ENCODE results near the gene PMPCA. TPM values are rescaled to one million over a fixed set of nuclear protein-coding genes. Genes with fewer than 3 reads are reported as not detected.

The PMPCA gene
- total and polyA plus RNA-seq, 4 donors: 27.0 to 75.6 (median 41.6) TPM

DNA sequence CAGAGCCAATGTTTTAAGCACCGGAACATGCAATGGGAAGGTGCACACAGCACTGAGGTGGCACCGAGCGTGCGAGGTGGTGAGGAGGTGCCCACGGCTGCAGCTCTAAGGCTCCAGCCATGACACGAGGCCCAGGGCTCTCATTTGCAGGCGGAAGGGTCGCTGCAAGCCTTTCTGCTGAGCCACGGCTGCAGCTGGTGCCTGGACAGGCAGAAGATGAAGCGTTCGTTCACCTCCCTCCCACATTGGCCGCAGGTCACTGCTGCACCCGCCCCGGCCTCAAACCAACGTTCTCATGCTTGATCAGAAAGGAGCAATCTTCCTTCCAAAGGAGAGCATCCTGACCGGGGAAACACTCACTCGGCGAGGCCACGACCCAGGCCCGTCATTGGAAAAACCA is 33.6 kb downstream of the PMPCA start:
- no peaks in the 10 kb centered on the region for H3K27me3 ChIP-seq (ENCODE audit: control insufficient read depth in 4 of 4, insufficient read depth in 4 of 4, low read length in 3 of 4)
- TF ChIP-seq, protein P1, sequence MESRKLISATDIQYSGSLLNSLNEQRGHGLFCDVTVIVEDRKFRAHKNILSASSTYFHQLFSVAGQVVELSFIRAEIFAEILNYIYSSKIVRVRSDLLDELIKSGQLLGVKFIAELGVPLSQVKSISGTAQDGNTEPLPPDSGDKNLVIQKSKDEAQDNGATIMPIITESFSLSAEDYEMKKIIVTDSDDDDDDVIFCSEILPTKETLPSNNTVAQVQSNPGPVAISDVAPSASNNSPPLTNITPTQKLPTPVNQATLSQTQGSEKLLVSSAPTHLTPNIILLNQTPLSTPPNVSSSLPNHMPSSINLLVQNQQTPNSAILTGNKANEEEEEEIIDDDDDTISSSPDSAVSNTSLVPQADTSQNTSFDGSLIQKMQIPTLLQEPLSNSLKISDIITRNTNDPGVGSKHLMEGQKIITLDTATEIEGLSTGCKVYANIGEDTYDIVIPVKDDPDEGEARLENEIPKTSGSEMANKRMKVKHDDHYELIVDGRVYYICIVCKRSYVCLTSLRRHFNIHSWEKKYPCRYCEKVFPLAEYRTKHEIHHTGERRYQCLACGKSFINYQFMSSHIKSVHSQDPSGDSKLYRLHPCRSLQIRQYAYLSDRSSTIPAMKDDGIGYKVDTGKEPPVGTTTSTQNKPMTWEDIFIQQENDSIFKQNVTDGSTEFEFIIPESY (IDR thresholded peaks at IDR 0.05): no peak
- TF ChIP-seq GABPA (IDR thresholded peaks at IDR 0.05 in 1 of 2, conservative IDR thresholded peaks at IDR 0.05 in 1 of 2) (no peak), FOXA1 (IDR thresholded peaks at IDR 0.05) (no peak), SP1 (IDR thresholded peaks at IDR 0.05) (no peak), HNF4G (IDR thresholded peaks at IDR 0.05) (no peak), RXRA (IDR thresholded peaks at IDR 0.05) (no peak)
- TF ChIP-seq, protein P2, sequence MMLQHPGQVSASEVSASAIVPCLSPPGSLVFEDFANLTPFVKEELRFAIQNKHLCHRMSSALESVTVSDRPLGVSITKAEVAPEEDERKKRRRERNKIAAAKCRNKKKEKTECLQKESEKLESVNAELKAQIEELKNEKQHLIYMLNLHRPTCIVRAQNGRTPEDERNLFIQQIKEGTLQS (IDR thresholded peaks at IDR 0.05): no peak
- TF ChIP-seq, protein P3, sequence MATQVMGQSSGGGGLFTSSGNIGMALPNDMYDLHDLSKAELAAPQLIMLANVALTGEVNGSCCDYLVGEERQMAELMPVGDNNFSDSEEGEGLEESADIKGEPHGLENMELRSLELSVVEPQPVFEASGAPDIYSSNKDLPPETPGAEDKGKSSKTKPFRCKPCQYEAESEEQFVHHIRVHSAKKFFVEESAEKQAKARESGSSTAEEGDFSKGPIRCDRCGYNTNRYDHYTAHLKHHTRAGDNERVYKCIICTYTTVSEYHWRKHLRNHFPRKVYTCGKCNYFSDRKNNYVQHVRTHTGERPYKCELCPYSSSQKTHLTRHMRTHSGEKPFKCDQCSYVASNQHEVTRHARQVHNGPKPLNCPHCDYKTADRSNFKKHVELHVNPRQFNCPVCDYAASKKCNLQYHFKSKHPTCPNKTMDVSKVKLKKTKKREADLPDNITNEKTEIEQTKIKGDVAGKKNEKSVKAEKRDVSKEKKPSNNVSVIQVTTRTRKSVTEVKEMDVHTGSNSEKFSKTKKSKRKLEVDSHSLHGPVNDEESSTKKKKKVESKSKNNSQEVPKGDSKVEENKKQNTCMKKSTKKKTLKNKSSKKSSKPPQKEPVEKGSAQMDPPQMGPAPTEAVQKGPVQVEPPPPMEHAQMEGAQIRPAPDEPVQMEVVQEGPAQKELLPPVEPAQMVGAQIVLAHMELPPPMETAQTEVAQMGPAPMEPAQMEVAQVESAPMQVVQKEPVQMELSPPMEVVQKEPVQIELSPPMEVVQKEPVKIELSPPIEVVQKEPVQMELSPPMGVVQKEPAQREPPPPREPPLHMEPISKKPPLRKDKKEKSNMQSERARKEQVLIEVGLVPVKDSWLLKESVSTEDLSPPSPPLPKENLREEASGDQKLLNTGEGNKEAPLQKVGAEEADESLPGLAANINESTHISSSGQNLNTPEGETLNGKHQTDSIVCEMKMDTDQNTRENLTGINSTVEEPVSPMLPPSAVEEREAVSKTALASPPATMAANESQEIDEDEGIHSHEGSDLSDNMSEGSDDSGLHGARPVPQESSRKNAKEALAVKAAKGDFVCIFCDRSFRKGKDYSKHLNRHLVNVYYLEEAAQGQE (IDR thresholded peaks at IDR 0.05): no peak
- H3K4me1 ChIP-seq (ENCODE audit: control insufficient read depth in 4 of 4, insufficient read depth in 4 of 4, low read length in 3 of 4): peaks cover 3 to 37% (median 33%) of the 10 kb centered on the region in 4 donors
- H3K27ac ChIP-seq (ENCODE audit: low read depth in 1 of 2, low read length in 2 of 2): no peak overlapping the region
- no peak overlapping the region for H3K9ac ChIP-seq (ENCODE audit: low read depth in 1 of 2, low read length in 2 of 2)
- H3K36me3 ChIP-seq (ENCODE audit: control insufficient read depth in 4 of 4, insufficient read depth in 3 of 4, low read depth in 1 of 4, low read length in 3 of 4): peaks cover 24 to 74% (median 54%) of the 10 kb centered on the region in 4 donors
- 92% methylated on average over 20 of the region's 20 CpGs for WGBS
- no peak for DNase-seq (ENCODE audit: low spot score)
- no peaks in the 10 kb centered on the region for H3K9me3 ChIP-seq (ENCODE audit: control insufficient read depth in 4 of 4, low read length in 3 of 4)
- no peak overlapping the region for H3K4me3 ChIP-seq (ENCODE audit: low read depth in 1 of 3, low read length in 3 of 3)

- H3K4me3 ChIP-seq (ENCODE audit: low read depth in 1 of 3, low read length in 3 of 3): no peak overlapping the region
- peaks cover 28 to 87% (median 63%) of the 10 kb centered on the region in 4 donors for H3K36me3 ChIP-seq (ENCODE audit: control insufficient read depth in 4 of 4, insufficient read depth in 3 of 4, low read depth in 1 of 4, low read length in 3 of 4)
- H3K27ac ChIP-seq (ENCODE audit: low read depth in 1 of 2, low read length in 2 of 2): no peak overlapping the region
- 87% methylated on average over 7 of the region's 7 CpGs for WGBS
- DNase-seq (ENCODE audit: low spot score): no peak
- TF ChIP-seq MAX (IDR thresholded peaks at IDR 0.05) (no peak), GABPA (IDR thresholded peaks at IDR 0.05 in 1 of 2, conservative IDR thresholded peaks at IDR 0.05 in 1 of 2) (no peak), HNF4G (IDR thresholded peaks at IDR 0.05) (no peak), JUND (IDR thresholded peaks at IDR 0.05) (no peak), RAD21 (IDR thresholded peaks at IDR 0.05) (no peak), TAF1 (conservative IDR thresholded peaks at IDR 0.05) (no peak), NR2F2 (IDR thresholded peaks at IDR 0.05) (no peak), FOXA1 (IDR thresholded peaks at IDR 0.05) (no peak), RXRA (IDR thresholded peaks at IDR 0.05) (no peak), HNF4A (conservative IDR thresholded peaks at IDR 0.05) (no peak), FOXA2 (IDR thresholded peaks at IDR 0.05) (no peak), EGR1 (IDR thresholded peaks at IDR 0.05; ENCODE audit: low read depth in 2 of 2) (no peak), SP1 (IDR thresholded peaks at IDR 0.05) (no peak), YY1 (IDR thresholded peaks at IDR 0.05) (no peak)
- TF ChIP-seq, protein P3 (IDR thresholded peaks at IDR 0.05): no peak
- TF ChIP-seq, protein P1 (IDR thresholded peaks at IDR 0.05): no peak
- TF ChIP-seq, protein P2 (IDR thresholded peaks at IDR 0.05): no peak
- TF ChIP-seq, protein P4, sequence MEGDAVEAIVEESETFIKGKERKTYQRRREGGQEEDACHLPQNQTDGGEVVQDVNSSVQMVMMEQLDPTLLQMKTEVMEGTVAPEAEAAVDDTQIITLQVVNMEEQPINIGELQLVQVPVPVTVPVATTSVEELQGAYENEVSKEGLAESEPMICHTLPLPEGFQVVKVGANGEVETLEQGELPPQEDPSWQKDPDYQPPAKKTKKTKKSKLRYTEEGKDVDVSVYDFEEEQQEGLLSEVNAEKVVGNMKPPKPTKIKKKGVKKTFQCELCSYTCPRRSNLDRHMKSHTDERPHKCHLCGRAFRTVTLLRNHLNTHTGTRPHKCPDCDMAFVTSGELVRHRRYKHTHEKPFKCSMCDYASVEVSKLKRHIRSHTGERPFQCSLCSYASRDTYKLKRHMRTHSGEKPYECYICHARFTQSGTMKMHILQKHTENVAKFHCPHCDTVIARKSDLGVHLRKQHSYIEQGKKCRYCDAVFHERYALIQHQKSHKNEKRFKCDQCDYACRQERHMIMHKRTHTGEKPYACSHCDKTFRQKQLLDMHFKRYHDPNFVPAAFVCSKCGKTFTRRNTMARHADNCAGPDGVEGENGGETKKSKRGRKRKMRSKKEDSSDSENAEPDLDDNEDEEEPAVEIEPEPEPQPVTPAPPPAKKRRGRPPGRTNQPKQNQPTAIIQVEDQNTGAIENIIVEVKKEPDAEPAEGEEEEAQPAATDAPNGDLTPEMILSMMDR (IDR thresholded peaks at IDR 0.05; ENCODE audit: low read depth, low read length, missing input control): no peak
- H3K27me3 ChIP-seq (ENCODE audit: control insufficient read depth in 4 of 4, insufficient read depth in 4 of 4, low read length in 3 of 4): no peaks in the 10 kb centered on the region
- peaks cover 3 to 26% (median 23%) of the 10 kb centered on the region in 4 donors for H3K4me1 ChIP-seq (ENCODE audit: control insufficient read depth in 4 of 4, insufficient read depth in 4 of 4, low read length in 3 of 4)
- no peaks in the 10 kb centered on the region for H3K9me3 ChIP-seq (ENCODE audit: control insufficient read depth in 4 of 4, low read length in 3 of 4)
- H3K9ac ChIP-seq (ENCODE audit: low read depth in 1 of 2, low read length in 2 of 2): no peak overlapping the region
Measured at GRCh38 chr9:136445799-136446198, 35.3 kb downstream of the PMPCA start.

Measured in liver (tissue), 9 donors.